ENCODE data around the gene ARHGAP25. TPM values are rescaled to one million over a fixed set of nuclear protein-coding genes. Genes with fewer than 3 reads are reported as not detected.

The ARHGAP25 gene
- total and polyA plus RNA-seq, 2 of the 4 experiments (the other 2 are of a cell fraction) = 0.29 to 0.36 TPM

DNA sequence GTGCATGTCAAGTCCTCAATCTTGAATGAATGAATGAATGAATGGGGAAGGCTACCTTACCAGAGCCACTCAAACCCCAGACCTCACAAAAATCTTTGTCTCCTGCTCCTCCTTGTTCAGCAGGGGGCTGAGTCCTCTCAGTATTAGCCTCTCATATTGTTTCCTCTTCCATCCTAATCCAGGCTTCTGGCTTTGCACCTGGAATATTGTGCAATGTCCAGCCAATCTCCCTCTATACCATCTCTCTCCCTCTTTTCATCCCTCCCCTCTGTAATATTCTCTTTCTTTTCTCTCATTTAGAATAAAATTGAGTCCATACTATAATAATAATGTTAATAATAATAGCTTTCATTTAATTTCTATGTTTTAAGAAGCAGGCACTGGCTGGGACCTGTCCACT lies 34.3 kb downstream of the ARHGAP25 start:
- BruUV-seq (replicated peaks) = no TSS peak
- H3K27ac ChIP-seq (ENCODE audit: insufficient read depth, low read length) = no peak overlapping the region
- CTCF ChIA-PET = interaction anchor here (1.4 kb wide), 1 partner anchor 17 kb away, joined by 4 read pairs; no protein-coding TSS in a partner anchor
- H3K9ac ChIP-seq (ENCODE audit: low read depth, low read length) = no peak overlapping the region
- H2BK15ac ChIP-seq (ENCODE audit: low read depth, low read length) = no peak overlapping the region
- no peak overlapping the region for H3K4me2 ChIP-seq (ENCODE audit: low read depth, low read length)
- no peak overlapping the region for H2AK9ac ChIP-seq (replicated peaks; ENCODE audit: low read depth, low read length, poor library complexity)
- no peak overlapping the region for H2BK5ac ChIP-seq (ENCODE audit: low read depth, low read length, poor library complexity, severe bottlenecking)
- POLR2A ChIA-PET (ENCODE audit: unreplicated experiment) = no interaction called here
- ATAC-seq (ENCODE audit: low read depth) (no peak), DNase-seq (no peak)
- no peaks in the 10 kb centered on the region for H3K27me3 ChIP-seq (ENCODE audit: control insufficient read depth, insufficient read depth, low read length)
- H2AFZ ChIP-seq (replicated peaks; ENCODE audit: low read length, poor library complexity) = no peak overlapping the region
- no peak overlapping the region for H3K23ac ChIP-seq (ENCODE audit: low read depth, low read length)
- no peak overlapping the region for H3K18ac ChIP-seq (ENCODE audit: low read depth, low read length)
- no peaks in the 10 kb centered on the region for H4K20me1 ChIP-seq (ENCODE audit: insufficient read depth, low read length)
- H3K36me3 ChIP-seq (ENCODE audit: control insufficient read depth, insufficient read depth, low read length) = no peaks in the 10 kb centered on the region
- in situ Hi-C loops (cut with MboI; ENCODE audit: low sequenced_read_pairs) (no loop called here), intact Hi-C loops (cut with micrococcal nuclease) (loop anchor here (5.0 kb wide), 1 partner anchor 38 kb away; no protein-coding TSS in a partner anchor), dilution Hi-C loops (cut with HindIII; ENCODE audit: low sequenced_read_pairs, unreplicated experiment) (no loop called here)
- H3K4ac ChIP-seq (ENCODE audit: low read depth, low read length) = peak overlapping the region; percentile 44
- peak overlapping the region; percentile 36; the same call in 1 of the 2 replicates for H3K14ac ChIP-seq (replicated peaks; ENCODE audit: low read depth, low read length)
- peak; percentile 72 for TF ChIP-seq CEBPB (IDR thresholded peaks at IDR 0.05; ENCODE audit: low read depth, low read length)
- TF ChIP-seq, protein P1, sequence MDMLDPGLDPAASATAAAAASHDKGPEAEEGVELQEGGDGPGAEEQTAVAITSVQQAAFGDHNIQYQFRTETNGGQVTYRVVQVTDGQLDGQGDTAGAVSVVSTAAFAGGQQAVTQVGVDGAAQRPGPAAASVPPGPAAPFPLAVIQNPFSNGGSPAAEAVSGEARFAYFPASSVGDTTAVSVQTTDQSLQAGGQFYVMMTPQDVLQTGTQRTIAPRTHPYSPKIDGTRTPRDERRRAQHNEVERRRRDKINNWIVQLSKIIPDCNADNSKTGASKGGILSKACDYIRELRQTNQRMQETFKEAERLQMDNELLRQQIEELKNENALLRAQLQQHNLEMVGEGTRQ (IDR thresholded peaks at IDR 0.05; ENCODE audit: low read depth, low read length) = no peak
- H4K5ac ChIP-seq (ENCODE audit: low read depth, low read length) = no peak overlapping the region
- H2AK5ac ChIP-seq (ENCODE audit: low read depth, low read length) = peak overlapping the region; percentile 33; the same call in 1 of the 2 replicates
- H3K9me3 ChIP-seq (ENCODE audit: control insufficient read depth, insufficient read depth, low read length) = no peaks in the 10 kb centered on the region
- H3K4me3 ChIP-seq (ENCODE audit: insufficient read depth, low read depth, low read length) = no peak overlapping the region
- H3K9me1 ChIP-seq (ENCODE audit: insufficient read depth, low read length) = peaks cover 19% of the 10 kb centered on the region
- H3K56ac ChIP-seq (ENCODE audit: extremely low read depth, insufficient read depth, low read length) = no peak overlapping the region
- H2BK20ac ChIP-seq (ENCODE audit: low read depth, low read length) = no peak overlapping the region; the same call in 1 of the 2 replicates
- peak overlapping the region; percentile 20 for H4K91ac ChIP-seq (ENCODE audit: insufficient read depth, low read depth, low read length)
- no peaks in the 10 kb centered on the region for H3K79me1 ChIP-seq (ENCODE audit: low read depth in 1 of 2, low read length in 2 of 2)
- peak overlapping the region; percentile 49; the same call in 1 of the 2 replicates for H2BK120ac ChIP-seq (ENCODE audit: low read depth, low read length)
- peaks cover 34% of the 10 kb centered on the region for H3K4me1 ChIP-seq (ENCODE audit: control insufficient read depth, insufficient read depth, low read length)
- H4K8ac ChIP-seq (ENCODE audit: low read depth in 2 of 2, low read length in 2 of 2) = no peak overlapping the region
